GM12878 (cell line): ENCODE data around the gene HS6ST1. TPM values are rescaled to one million over a fixed set of nuclear protein-coding genes. Genes with fewer than 3 reads are reported as not detected.

Source experiments
- ATAC-seq: fragments of 200-7000 bp; cut with Tn5 transposase; 3 replicates; pipeline ENCODE4 v1.9.1; 2020; ENCODE audit warnings: mild to moderate bottlenecking, moderate library complexity
- BruUV-seq: library from RNA; stranded (reverse); fragments of 400-500 nt; replicated peaks from 2 replicates; lab custom pipeline; 2021; lab: Mats Ljungman, UMichigan
- CTCF ChIA-PET: fragments of 300-600 bp; sonication (Branson Sonifier 250); formaldehyde crosslinking; extraction: SDS; loops from one replicate; lab custom pipeline; 2021; ENCODE audit warnings: inconsistent platforms; lab: Yijun Ruan, JAX
- POLR2A ChIA-PET: fragments of 350-600 bp; formaldehyde crosslinking; extraction: SDS; loops from one replicate; lab custom pipeline; 2021; ENCODE audit warnings: inconsistent platforms; lab: Charles Lee
- RAD21 ChIA-PET: fragments of 300-600 bp; sonication (Branson Sonifier 250); formaldehyde crosslinking; loops from one replicate; lab custom pipeline; 2023; ENCODE audit warnings: antibody characterized with exemption; ENCODE audit not compliant: unreplicated experiment; lab: Charles Lee
- SMC1A ChIA-PET: fragments of 300-600 bp; sonication (Branson Sonifier 250); formaldehyde crosslinking; loops from one replicate; lab custom pipeline; 2023; ENCODE audit not compliant: unreplicated experiment, uncharacterized antibody; lab: Charles Lee
- DNase-seq: peaks from one replicate; pipeline ENCODE4 v3.0.0-alpha.2; 2011; ENCODE audit warnings: low read depth, low spot score
- FAIRE-seq: peaks from 3 replicates; lab custom pipeline; 2011; peaks lifted over from hg19 to GRCh38; lab: Jason Lieb, UNC
- H2AFZ ChIP-seq: 2 replicates; pipeline ENCODE4 v1.6.0; 2011; ENCODE audit warnings: low read depth, low read length, control low read depth; ENCODE audit not compliant: control insufficient read depth
- H3K27ac ChIP-seq: 2 replicates; pipeline ENCODE4 v1.5.1; 2011; ENCODE audit warnings: control low read depth; ENCODE audit not compliant: control insufficient read depth, insufficient read depth
- H3K27me3 ChIP-seq, 2 experiments: replicated peaks in 1 of 2; 2 replicates each; pipeline versions ENCODE4 v1.6.0 to v1.6.1; 2011; ENCODE audit warnings: low read length in 1 of 2; ENCODE audit not compliant: control insufficient read depth in 2 of 2, insufficient read depth in 2 of 2
- H3K36me3 ChIP-seq, 2 experiments: 2 replicates each; pipeline ENCODE4 v1.5.1; 2011; ENCODE audit warnings: low read length in 1 of 2; ENCODE audit not compliant: control insufficient read depth in 2 of 2, insufficient read depth in 2 of 2
- H3K4me1 ChIP-seq: 2 replicates; pipeline ENCODE4 v1.6.1; 2011; ENCODE audit warnings: mild to moderate bottlenecking, low read length, moderate library complexity, mixed read lengths; ENCODE audit not compliant: control insufficient read depth, insufficient read depth
- H3K4me2 ChIP-seq: 2 replicates; pipeline ENCODE4 v1.6.0; 2011; ENCODE audit warnings: control low read depth; ENCODE audit not compliant: control insufficient read depth, insufficient read depth
- H3K4me3 ChIP-seq: fragments of 200-600 bp; sonication (generic); 2 replicates; pipeline ENCODE4 v1.5.1; 2016
- H3K79me2 ChIP-seq: 2 replicates; pipeline ENCODE4 v1.6.0; 2011; ENCODE audit warnings: low read length; ENCODE audit not compliant: control insufficient read depth, insufficient read depth
- H3K9ac ChIP-seq: 2 replicates; pipeline ENCODE4 v1.8.0; 2011; ENCODE audit warnings: low read length, control low read depth, mixed read lengths; ENCODE audit not compliant: control insufficient read depth, insufficient read depth
- H3K9me3 ChIP-seq: replicated peaks from 3 replicates; pipeline ENCODE4 v1.5.1; 2011; ENCODE audit warnings: mild to moderate bottlenecking, low read length; ENCODE audit not compliant: control insufficient read depth, insufficient read depth
- H4K20me1 ChIP-seq: 2 replicates; pipeline ENCODE4 v1.6.0; 2011; ENCODE audit not compliant: control insufficient read depth, insufficient read depth
- ATF3 ChIP-seq: IDR thresholded peaks from 2 replicates; pipeline ENCODE4 v1.6.1; 2011; ENCODE audit warnings: low read depth, mild to moderate bottlenecking, low read length, moderate library complexity, borderline replicate concordance; ENCODE audit errors: extremely low read depth
- DPF2 ChIP-seq: fragments of 450-650 bp; IDR thresholded peaks from 2 replicates; pipeline ENCODE4 v1.6.1; 2017; ENCODE audit warnings: mild to moderate bottlenecking
- FOXM1 ChIP-seq: IDR thresholded peaks from 2 replicates; pipeline ENCODE4 v1.6.1; 2012; ENCODE audit warnings: low read depth, mild to moderate bottlenecking, inconsistent platforms, low read length, moderate library complexity
- GABPA ChIP-seq: IDR thresholded peaks from 2 replicates; pipeline ENCODE4 v1.6.1; 2014; ENCODE audit warnings: antibody characterized with exemption, low read depth, mild to moderate bottlenecking, inconsistent platforms
- HCFC1 ChIP-seq: fragments of 150-350 bp; IDR thresholded peaks from 2 replicates; pipeline ENCODE4 v1.6.1; 2014; ENCODE audit warnings: low read length
- IRF3 ChIP-seq: fragments of 450-650 bp; IDR thresholded peaks from 2 replicates; pipeline ENCODE4 v1.6.1; 2014; ENCODE audit warnings: mild to moderate bottlenecking
- MLLT1 ChIP-seq: fragments of 450-650 bp; IDR thresholded peaks from 2 replicates; pipeline ENCODE4 v1.6.1; 2016; ENCODE audit warnings: mild to moderate bottlenecking
- RELA ChIP-seq: fragments of 450-650 bp; IDR thresholded peaks from 2 replicates; pipeline ENCODE4 v1.8.0; 2014; ENCODE audit warnings: borderline replicate concordance; ENCODE audit not compliant: partially characterized antibody
- SRF ChIP-seq, 2 experiments: IDR thresholded peaks; 2 replicates each; pipeline ENCODE4 v1.6.1; 2011; ENCODE audit warnings: low read depth in 2 of 2, low read length in 2 of 2, mild to moderate bottlenecking in 1 of 2, moderate library complexity in 1 of 2
- YY1 ChIP-seq: IDR thresholded peaks from 2 replicates; pipeline ENCODE4 v1.6.1; 2011; ENCODE audit warnings: low read depth, mild to moderate bottlenecking, low read length
- ZBTB4 ChIP-seq: fragments of 450-650 bp; formaldehyde crosslinking; IDR thresholded peaks from 2 replicates; pipeline ENCODE4 v1.4.0; 2022; ENCODE audit warnings: mild to moderate bottlenecking, moderate library complexity
- WGBS: methylation state at CpG from one replicate; pipeline ENCODE4 v1.1.6; 2016; ENCODE audit warnings: low lambda C conversion rate; ENCODE audit not compliant: insufficient replicate concordance, insufficient coverage; ENCODE audit errors: missing lambda C conversion rate; 5-methylcytosine and 5-hydroxymethylcytosine counted together
- in situ Hi-C: fragments of 300-500 bp; cut with MboI; formaldehyde crosslinking; loops from 9 replicates; pipeline ENCODE4 v1.14.3; 2018; ENCODE audit warnings: mixed read lengths
- intact Hi-C: fragments of 100-400 bp; cut with micrococcal nuclease; formaldehyde crosslinking; loops from one replicate; pipeline ENCODE4 v1.14.2; 2022; ENCODE audit not compliant: unreplicated experiment
- polyA plus RNA-seq, 11 experiments: library from polyadenylated mRNA; depleted of rRNA in 4 of 11; unstranded in 6 of 11; stranded (reverse) in 5 of 11; fragments of >200 nt; fragmentation: Nextera tagmentation in 4 of 11; fragmentation: Illumina TruSeq in 1 of 11; extraction: Ambion mirVana in 4 of 11; extraction: Trizol in 1 of 11; gene quantifications; 1 replicate in 1 of 11; 2 replicates in 10 of 11; pipeline versions ENCODE4 v1.2.1 to v1.2.3, GENCODE V29; 2011 to 2016; ENCODE audit warnings: inconsistent platforms in 2 of 11, missing spikeins in 2 of 11, low read depth in 1 of 11
- total RNA-seq, 4 experiments: library from RNA; depleted of rRNA in 3 of 4; stranded (reverse); fragments of >200 nt in 3 of 4; fragmentation: Illumina TruSeq in 1 of 4; extraction: Trizol in 1 of 4; gene quantifications; 2 replicates each; pipeline versions ENCODE4 v1.2.1 to v1.2.3, GENCODE V29; 2013 to 2021

HS6ST1 gene
- total and polyA plus RNA-seq, 10 of the 15 experiments (the other 5 are each of a cell fraction or from before 2014, with no cell fraction given): 0.48 to 17.0 (median 4.7) TPM

- no TSS peak for BruUV-seq
- TF ChIP-seq YY1: no peak
- intact Hi-C loops (no loop called here), in situ Hi-C loops (no loop called here)
- DNase-seq: no peak
- 43% methylated on average over 5 of the region's 5 CpGs for WGBS
- FAIRE-seq: no peak
- no peak overlapping the region for H3K9ac ChIP-seq
- H3K9me3 ChIP-seq: no peaks in the 10 kb centered on the region
- no peak overlapping the region for H2AFZ ChIP-seq
- ChIA-PET CTCF (interaction anchor here (1.1 kb wide), 1 partner anchor 12 kb away, joined by 3 read pairs; no protein-coding TSS in a partner anchor), POLR2A (no interaction called here), RAD21 (no interaction called here), SMC1A (no interaction called here)
- no peak for ATAC-seq
- H3K27me3 ChIP-seq: no peaks in the 10 kb centered on the region
- H3K79me2 ChIP-seq: no peaks in the 10 kb centered on the region; the same call in 1 of the 2 replicates
- no peaks in the 10 kb centered on the region; the same call in 1 of the 2 replicates for H4K20me1 ChIP-seq
- H3K4me1 ChIP-seq: peaks cover 7% of the 10 kb centered on the region
- no peak overlapping the region for H3K4me3 ChIP-seq
- H3K27ac ChIP-seq: no peak overlapping the region
- H3K4me2 ChIP-seq: no peak overlapping the region
- H3K36me3 ChIP-seq: peaks cover 0 to 2% of the 10 kb centered on the region in 2 experiments; a peak in 2 of 4 replicates
Observed at GRCh38 chr2:128308284-128308731, 10.4 kb downstream of the HS6ST1 start.

GRCh38 chr2:128307595-128307994 is 11.1 kb downstream of the HS6ST1 start:
- no peak overlapping the region for H2AFZ ChIP-seq
- POLR2A ChIA-PET: no interaction called here
- ATAC-seq: no peak
- CTCF ChIA-PET: no interaction called here
- no peak for FAIRE-seq
- H3K9ac ChIP-seq: no peak overlapping the region
- no peak overlapping the region for H3K4me2 ChIP-seq
- no peaks in the 10 kb centered on the region; the same call in 1 of the 2 replicates for H3K79me2 ChIP-seq
- H3K9me3 ChIP-seq: no peaks in the 10 kb centered on the region
- no peak for DNase-seq
- H3K4me3 ChIP-seq: no peak overlapping the region
- no peaks in the 10 kb centered on the region; the same call in 1 of the 2 replicates for H4K20me1 ChIP-seq
- intact Hi-C loops (no loop called here), in situ Hi-C loops (no loop called here)
- peaks cover 0 to 2% of the 10 kb centered on the region in 2 experiments; a peak in 2 of 4 replicates for H3K36me3 ChIP-seq
- peaks cover 7% of the 10 kb centered on the region for H3K4me1 ChIP-seq
- no TSS peak for BruUV-seq
- RAD21 ChIA-PET: interaction anchor here (0.8 kb wide), 1 partner anchor 9 kb away, joined by 3 read pairs; no protein-coding TSS in a partner anchor
- H3K27ac ChIP-seq: no peak overlapping the region
- SMC1A ChIA-PET: no interaction called here
- WGBS: 90% methylated on average over 12 of the region's 12 CpGs
- H3K27me3 ChIP-seq: no peaks in the 10 kb centered on the region
- TF ChIP-seq SRF (IDR thresholded peaks at IDR 0.05; ENCODE audit: low read depth in 2 of 2, low read length in 2 of 2): no peak
- TF ChIP-seq ATF3: no peak
- TF ChIP-seq GABPA: no peak
- TF ChIP-seq HCFC1: no peak
- TF ChIP-seq MLLT1: no peak
- no peak for TF ChIP-seq DPF2
- no peak for TF ChIP-seq IRF3
- no peak for TF ChIP-seq FOXM1
- no peak for TF ChIP-seq RELA
- no peak for TF ChIP-seq ZBTB4 (CRISPR knock-in tag)
